Hepatocyte (in vitro differentiated cells): ENCODE results near the gene USH2A. TPM values are rescaled to one million over a fixed set of nuclear protein-coding genes. Genes with fewer than 3 reads are reported as not detected.

ENCODE experiments used
- DNase-seq: peaks from one replicate; pipeline ENCODE4 v3.0.0-alpha.2; 2016; ENCODE audit warnings: low spot score
- H2AFZ ChIP-seq: fragments of 200-600 bp; sonication (generic); 2 replicates; pipeline ENCODE4 v1.6.0; 2016; ENCODE audit warnings: antibody characterized with exemption, mild to moderate bottlenecking
- H3K27ac ChIP-seq: fragments of 200-600 bp; sonication (generic); 2 replicates; pipeline ENCODE4 v1.5.1; 2016; ENCODE audit warnings: mild to moderate bottlenecking
- H3K27me3 ChIP-seq: fragments of 200-600 bp; sonication (generic); 2 replicates; pipeline ENCODE4 v1.6.1; 2016
- H3K36me3 ChIP-seq: fragments of 200-600 bp; sonication (generic); replicated peaks from 2 replicates; pipeline ENCODE4 v1.5.1; 2016; ENCODE audit warnings: low read depth; ENCODE audit not compliant: insufficient read depth
- H3K4me1 ChIP-seq: fragments of 200-600 bp; sonication (generic); 2 replicates; pipeline ENCODE4 v1.5.1; 2016; ENCODE audit warnings: mild to moderate bottlenecking, moderate library complexity; ENCODE audit not compliant: insufficient read depth
- H3K4me2 ChIP-seq: fragments of 200-600 bp; sonication (generic); 2 replicates; pipeline ENCODE4 v1.6.0; 2016
- H3K4me3 ChIP-seq: fragments of 200-600 bp; sonication (generic); 2 replicates; pipeline ENCODE4 v1.5.1; 2016; ENCODE audit warnings: mild to moderate bottlenecking
- H3K79me2 ChIP-seq: fragments of 200-600 bp; sonication (generic); 2 replicates; pipeline ENCODE4 v1.6.0; 2017; ENCODE audit warnings: mild to moderate bottlenecking
- H3K9me2 ChIP-seq: fragments of 200-600 bp; sonication (generic); replicated peaks from 2 replicates; pipeline ENCODE4 v1.6.0; 2017; ENCODE audit warnings: mild to moderate bottlenecking; ENCODE audit not compliant: insufficient read depth
- H3K9me3 ChIP-seq: fragments of 200-600 bp; sonication (generic); 2 replicates; pipeline ENCODE4 v1.5.1; 2016; ENCODE audit warnings: low read depth, mild to moderate bottlenecking
- H4K20me1 ChIP-seq: fragments of 200-600 bp; sonication (generic); 2 replicates; pipeline ENCODE4 v1.6.0; 2016; ENCODE audit warnings: mild to moderate bottlenecking; ENCODE audit not compliant: insufficient read depth, poor library complexity, severe bottlenecking
- CTCF ChIP-seq: fragments of 200-600 bp; sonication (generic); IDR thresholded peaks from 2 replicates; pipeline ENCODE4 v1.5.1; 2016; ENCODE audit warnings: antibody characterized with exemption, mild to moderate bottlenecking; ENCODE audit not compliant: poor library complexity
- EZH2 ChIP-seq: fragments of 200-600 bp; sonication (generic); IDR thresholded peaks from 2 replicates; pipeline ENCODE4 v1.6.1; 2016; ENCODE audit warnings: antibody characterized with exemption, mild to moderate bottlenecking, borderline replicate concordance
- EZH2phosphoT487 ChIP-seq: fragments of 200-600 bp; sonication (generic); IDR thresholded peaks from one replicate; pipeline ENCODE4 v1.6.1; 2018; ENCODE audit warnings: antibody characterized with exemption, mild to moderate bottlenecking, low read depth, moderate library complexity; ENCODE audit not compliant: unreplicated experiment, severe bottlenecking
- WGBS: methylation state at CpG from one replicate; pipeline ENCODE4 v1.1.6; 2016; ENCODE audit warnings: low lambda C conversion rate; ENCODE audit errors: missing lambda C conversion rate; 5-methylcytosine and 5-hydroxymethylcytosine counted together
- polyA plus RNA-seq: library from polyadenylated mRNA; unstranded; fragments of >200 nt; fragmentation: Nextera tagmentation; extraction: Ambion mirVana; gene quantifications from 2 replicates; pipeline ENCODE4 v1.2.1, GENCODE V29; 2016
- total RNA-seq: library from RNA; depleted of rRNA; stranded (reverse); fragments of >200 nt; gene quantifications from 2 replicates; pipeline ENCODE4 v1.2.3, GENCODE V29; 2014

The USH2A gene
- total and polyA plus RNA-seq, 2 experiments from 2014 or later, result 0.07 TPM; not detected in 1

- H3K79me2 ChIP-seq, result no peaks in the 10 kb centered on the region
- H3K9me2 ChIP-seq, result no peaks in the 10 kb centered on the region
- H2AFZ ChIP-seq, result no peak overlapping the region
- peaks cover 14% of the 10 kb centered on the region for H3K27me3 ChIP-seq
- no peaks in the 10 kb centered on the region for H3K9me3 ChIP-seq
- H3K4me3 ChIP-seq, result no peak overlapping the region
- no peak overlapping the region for H3K4me2 ChIP-seq
- DNase-seq, result no peak
- no peaks in the 10 kb centered on the region for H3K4me1 ChIP-seq
- H3K27ac ChIP-seq, result no peak overlapping the region
- H3K36me3 ChIP-seq, result no peaks in the 10 kb centered on the region
- H4K20me1 ChIP-seq, result no peaks in the 10 kb centered on the region
- 60% methylated on average over 6 of the region's 6 CpGs for WGBS
- TF ChIP-seq EZH2, result no peak
- peak; percentile 32 for TF ChIP-seq CTCF
- no peak for TF ChIP-seq EZH2phosphoT487
These were observed 535.1 kb downstream of the USH2A start for GRCh38 chr1:215888159-215888558.

- TF ChIP-seq EZH2phosphoT487 (no peak), CTCF (no peak), EZH2 (no peak)
- no peaks in the 10 kb centered on the region for H3K9me3 ChIP-seq
- H3K27ac ChIP-seq, result no peak overlapping the region
- no peaks in the 10 kb centered on the region for H3K36me3 ChIP-seq
- H3K4me3 ChIP-seq, result no peak overlapping the region
- no peaks in the 10 kb centered on the region for H3K9me2 ChIP-seq
- no peaks in the 10 kb centered on the region for H4K20me1 ChIP-seq
- H3K4me1 ChIP-seq, result no peaks in the 10 kb centered on the region
- H2AFZ ChIP-seq, result no peak overlapping the region
- 74% methylated on average over 2 of the region's 2 CpGs for WGBS
- no peak for DNase-seq
- peaks cover 10% of the 10 kb centered on the region for H3K27me3 ChIP-seq
- no peaks in the 10 kb centered on the region for H3K79me2 ChIP-seq
- H3K4me2 ChIP-seq, result no peak overlapping the region
These were observed 535.6 kb downstream of the USH2A start for GRCh38 chr1:215887627-215888026.

- no peaks in the 10 kb centered on the region for H3K27me3 ChIP-seq
- WGBS, result 82% methylated on average over 3 of the region's 3 CpGs
- DNase-seq, result no peak
- H3K4me3 ChIP-seq, result no peak overlapping the region
- no peaks in the 10 kb centered on the region for H3K9me2 ChIP-seq
- H2AFZ ChIP-seq, result no peak overlapping the region
- no peak for TF ChIP-seq EZH2
- no peak for TF ChIP-seq EZH2phosphoT487
- TF ChIP-seq CTCF, result no peak
- H4K20me1 ChIP-seq, result no peaks in the 10 kb centered on the region
- no peaks in the 10 kb centered on the region for H3K79me2 ChIP-seq
- no peaks in the 10 kb centered on the region for H3K36me3 ChIP-seq
- no peaks in the 10 kb centered on the region for H3K9me3 ChIP-seq
- H3K4me2 ChIP-seq, result no peak overlapping the region
- H3K4me1 ChIP-seq, result no peaks in the 10 kb centered on the region
- H3K27ac ChIP-seq, result no peak overlapping the region
These were observed 540.2 kb downstream of the USH2A start for GRCh38 chr1:215883004-215883403.

GRCh38 chr1:215878843-215879242, 544.4 kb downstream of the USH2A start:
- no peak overlapping the region for H3K4me3 ChIP-seq
- no peaks in the 10 kb centered on the region for H3K9me2 ChIP-seq
- H3K27me3 ChIP-seq, result no peaks in the 10 kb centered on the region
- no peak for TF ChIP-seq CTCF
- TF ChIP-seq EZH2, result no peak
- no peak for TF ChIP-seq EZH2phosphoT487
- no peaks in the 10 kb centered on the region for H3K36me3 ChIP-seq
- H3K9me3 ChIP-seq, result no peaks in the 10 kb centered on the region
- no peaks in the 10 kb centered on the region for H3K4me1 ChIP-seq
- WGBS, result 91% methylated on average over 5 of the region's 5 CpGs
- no peak for DNase-seq
- H3K27ac ChIP-seq, result no peak overlapping the region
- no peak overlapping the region for H3K4me2 ChIP-seq
- H4K20me1 ChIP-seq, result no peaks in the 10 kb centered on the region
- no peak overlapping the region for H2AFZ ChIP-seq
- no peaks in the 10 kb centered on the region for H3K79me2 ChIP-seq
